NCI-H2107 treated with DMSO at 0.1 percent for 48 hours (cell line): ENCODE results near the gene CCDC117.

Experiments used
- DNase-seq: peaks from one replicate; lab custom pipeline; 2025; ENCODE audit not compliant: unreplicated experiment; lab: John Stamatoyannopoulos, UW

Gene CCDC117

GRCh38 chr22:28826921-28827320, 54.4 kb downstream of the CCDC117 start:
- no peak for DNase-seq

- no peak for DNase-seq
Measured at GRCh38 chr22:28829358-28830181, 57.1 kb downstream of the CCDC117 start.

- DNase-seq = no peak
Measured at GRCh38 chr22:28830441-28830840, 57.9 kb downstream of the CCDC117 start.

GRCh38 chr22:28831140-28832072, 58.9 kb downstream of the CCDC117 start:
- no peak for DNase-seq

- no peak for DNase-seq
Measured at GRCh38 chr22:28832731-28833130, 60.2 kb downstream of the CCDC117 start.

GRCh38 chr22:28833276-28833923, 60.9 kb downstream of the CCDC117 start:
- DNase-seq = no peak

GRCh38 chr22:28835630-28836189, 63.2 kb downstream of the CCDC117 start:
- DNase-seq = no peak

GRCh38 chr22:28837640-28838039, 65.1 kb downstream of the CCDC117 start:
- DNase-seq = no peak
